Activated CD4-positive, alpha-beta T cell treated with anti-CD3 and anti-CD28 coated beads for 48 hours (primary cell): ENCODE results near the gene FOXR1.
"Not testable (repeated sequence)": the region's sequence is repeated elsewhere in the genome, so short reads cannot be mapped to it uniquely, and the experiment has no call there.

ENCODE experiments used
- DNase-seq: peaks from one replicate; pipeline ENCODE4 v3.0.0-alpha.2; 2020

FOXR1 gene

GRCh38 chr11:118948000-118948399 lies 23.6 kb upstream of the FOXR1 start:
- no peak for DNase-seq

GRCh38 chr11:118953265-118953664 lies 18.3 kb upstream of the FOXR1 start:
- no peak for DNase-seq

GRCh38 chr11:118953976-118954375 lies 17.6 kb upstream of the FOXR1 start:
- not testable (repeated sequence) for DNase-seq

- DNase-seq = peak; percentile 94
Measured at GRCh38 chr11:118956094-118956846, 15.3 kb upstream of the FOXR1 start, which contains the start of gene UPK2. Gene UPK2 (plus strand): TSS chr11:118956298. CDS start chr11:118956351, 53 bp downstream.

- DNase-seq = no peak
Measured at GRCh38 chr11:118956847-118957469, 14.6 kb upstream of the FOXR1 start.

GRCh38 chr11:118957549-118957948 lies 14.0 kb upstream of the FOXR1 start:
- no peak for DNase-seq

GRCh38 chr11:118957968-118958367 lies 13.6 kb upstream of the FOXR1 start:
- DNase-seq = no peak

GRCh38 chr11:118958577-118958976 lies 13.0 kb upstream of the FOXR1 start:
- no peak for DNase-seq

GRCh38 chr11:118961189-118961588 lies 10.4 kb upstream of the FOXR1 start:
- DNase-seq = no peak

GRCh38 chr11:118961591-118961990 lies 10.0 kb upstream of the FOXR1 start:
- no peak for DNase-seq

- not testable (repeated sequence) for DNase-seq
Measured at GRCh38 chr11:118969508-118969907, 2.1 kb upstream of the FOXR1 start.

GRCh38 chr11:118973985-118974384 lies 2.4 kb downstream of the FOXR1 start:
- no peak for DNase-seq

- DNase-seq = no peak
Measured at GRCh38 chr11:118975771-118976709, 4.5 kb downstream of the FOXR1 start.

GRCh38 chr11:118979434-118979833 lies 7.9 kb downstream of the FOXR1 start:
- DNase-seq = no peak

- no peak for DNase-seq
Measured at GRCh38 chr11:118980191-118980881, 8.8 kb downstream of the FOXR1 start.

GRCh38 chr11:118984337-118984736 lies 12.8 kb downstream of the FOXR1 start:
- not testable (repeated sequence) for DNase-seq

- DNase-seq = no peak
Measured at GRCh38 chr11:118984825-118985224, 13.3 kb downstream of the FOXR1 start.

- DNase-seq = no peak
Measured at GRCh38 chr11:118988280-118988679, 16.7 kb downstream of the FOXR1 start.

- not testable (repeated sequence) for DNase-seq
Measured at GRCh38 chr11:118991486-118992038, 20.0 kb downstream of the FOXR1 start.

- peak; percentile 69 for DNase-seq
Measured at GRCh38 chr11:118996926-118997626, 25.5 kb downstream of the FOXR1 start.

- peak; percentile 97 for DNase-seq
Measured at GRCh38 chr11:118997627-118998387, 26.2 kb downstream of the FOXR1 start, which contains the start of gene CENATAC. Gene CENATAC (plus strand): TSS chr11:118998138. CDS start chr11:118998198, 60 bp downstream.
